ENCODE data around the gene SERTM1.

DNA sequence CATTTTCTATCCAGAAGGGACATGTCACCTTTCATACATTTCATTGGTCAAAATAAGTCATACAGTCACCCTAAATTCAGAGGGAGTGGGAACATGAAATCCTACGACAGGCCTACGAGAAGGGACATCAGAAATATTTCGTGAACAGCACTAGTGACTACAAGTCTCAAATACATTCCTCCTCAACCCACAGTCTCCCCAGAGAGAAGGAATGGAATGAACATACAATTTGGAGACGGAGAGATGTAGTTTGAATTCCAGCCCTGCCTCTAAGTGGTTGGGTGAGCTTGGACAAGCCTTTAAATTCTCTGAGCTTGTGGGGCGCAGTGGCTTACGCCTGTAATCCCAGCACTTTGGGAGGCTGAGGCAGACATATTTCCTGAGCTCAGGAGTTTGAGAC is 9.9 kb downstream of the SERTM1 start:
- TF ChIP-seq, protein P1, sequence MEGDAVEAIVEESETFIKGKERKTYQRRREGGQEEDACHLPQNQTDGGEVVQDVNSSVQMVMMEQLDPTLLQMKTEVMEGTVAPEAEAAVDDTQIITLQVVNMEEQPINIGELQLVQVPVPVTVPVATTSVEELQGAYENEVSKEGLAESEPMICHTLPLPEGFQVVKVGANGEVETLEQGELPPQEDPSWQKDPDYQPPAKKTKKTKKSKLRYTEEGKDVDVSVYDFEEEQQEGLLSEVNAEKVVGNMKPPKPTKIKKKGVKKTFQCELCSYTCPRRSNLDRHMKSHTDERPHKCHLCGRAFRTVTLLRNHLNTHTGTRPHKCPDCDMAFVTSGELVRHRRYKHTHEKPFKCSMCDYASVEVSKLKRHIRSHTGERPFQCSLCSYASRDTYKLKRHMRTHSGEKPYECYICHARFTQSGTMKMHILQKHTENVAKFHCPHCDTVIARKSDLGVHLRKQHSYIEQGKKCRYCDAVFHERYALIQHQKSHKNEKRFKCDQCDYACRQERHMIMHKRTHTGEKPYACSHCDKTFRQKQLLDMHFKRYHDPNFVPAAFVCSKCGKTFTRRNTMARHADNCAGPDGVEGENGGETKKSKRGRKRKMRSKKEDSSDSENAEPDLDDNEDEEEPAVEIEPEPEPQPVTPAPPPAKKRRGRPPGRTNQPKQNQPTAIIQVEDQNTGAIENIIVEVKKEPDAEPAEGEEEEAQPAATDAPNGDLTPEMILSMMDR (conservative IDR thresholded peaks at IDR 0.05 in 1 of 2, IDR thresholded peaks at IDR 0.05 in 1 of 2; ENCODE audit: low read depth in 1 of 2, low read length in 2 of 2), result no peak
- TF ChIP-seq EZH2 (IDR thresholded peaks at IDR 0.05; ENCODE audit: low read length, missing control alignments), result no peak

Measured in fibroblast of lung (primary cell).